ENCODE data around the gene LRRC71.

DNA sequence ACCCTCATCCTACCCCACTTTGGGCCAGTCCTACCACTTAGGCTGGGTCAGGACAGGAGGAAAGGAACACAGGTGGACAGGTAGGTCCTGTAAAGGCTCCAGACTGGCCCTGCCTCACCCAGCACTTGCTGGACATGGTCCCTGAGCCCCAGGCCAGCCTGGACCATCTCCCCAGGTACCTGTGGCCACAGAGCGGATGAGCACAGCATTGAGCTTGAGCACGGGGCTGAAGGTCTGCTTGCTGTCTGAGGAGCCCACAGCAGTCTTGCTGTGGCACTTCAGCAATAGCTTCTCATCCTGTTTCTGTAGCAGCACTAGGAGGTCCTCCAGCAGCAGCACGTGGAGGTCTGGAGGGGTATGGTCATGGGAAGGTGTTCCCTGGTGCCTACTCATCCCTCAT, 23.3 kb downstream of the LRRC71 start:
- TF ChIP-seq CTCF (IDR thresholded peaks at IDR 0.05): no peak
- TF ChIP-seq POLR2A (IDR thresholded peaks at IDR 0.05): no peak

Data from lower leg skin (tissue), 3 donors.